Large intestine (tissue), 3 donors: Measurements from ENCODE around the gene FRMD4A. TPM values are rescaled to one million over a fixed set of nuclear protein-coding genes. Genes with fewer than 3 reads are reported as not detected.
"Not testable (repeated sequence)": the region's sequence is repeated elsewhere in the genome, so short reads cannot be mapped to it uniquely, and the experiment has no call there.

Experiments used
- DNase-seq, 2 donors: peaks; one replicate each; pipeline versions ENCODE4 v3.0.0 to v3.0.0-alpha.2; 2013
- H3K27ac ChIP-seq: one replicate; pipeline ENCODE4 v1.5.1; 2013; ENCODE audit warnings: low read length
- H3K27me3 ChIP-seq: 2 replicates; pipeline ENCODE4 v1.6.1; 2013; ENCODE audit warnings: low read length; ENCODE audit not compliant: control insufficient read depth, insufficient read depth
- H3K36me3 ChIP-seq: 2 replicates; pipeline ENCODE4 v1.6.1; 2013; ENCODE audit warnings: low read length; ENCODE audit not compliant: control insufficient read depth, insufficient read depth
- H3K4me1 ChIP-seq: one replicate; pipeline ENCODE4 v1.6.1; 2013; ENCODE audit warnings: low read length; ENCODE audit not compliant: control insufficient read depth, insufficient read depth
- H3K4me3 ChIP-seq: one replicate; pipeline ENCODE4 v1.5.1; 2013; ENCODE audit warnings: low read length
- H3K9me3 ChIP-seq: one replicate; pipeline ENCODE4 v1.6.1; 2013; ENCODE audit warnings: mild to moderate bottlenecking, low read depth, low read length, moderate library complexity; ENCODE audit not compliant: control insufficient read depth
- WGBS: methylation state at CpG from one replicate; pipeline ENCODE4 v1.1.5; 2013; ENCODE audit warnings: low lambda C conversion rate; ENCODE audit not compliant: insufficient coverage; 5-methylcytosine and 5-hydroxymethylcytosine counted together
- polyA plus RNA-seq: library from polyadenylated mRNA; unstranded; fragments of 120-200 nt; gene quantifications from one replicate; pipeline ENCODE4 v1.2.1, GENCODE V29; 2013

Gene FRMD4A
- polyA plus RNA-seq, 1 donor = 19.8 TPM

GRCh38 chr10:13865220-13865619 is 465.5 kb downstream of the FRMD4A start:
- not testable (repeated sequence) for H3K9me3 ChIP-seq, DNase-seq, H3K27me3 ChIP-seq, H3K36me3 ChIP-seq, H3K4me3 ChIP-seq, H3K27ac ChIP-seq, H3K4me1 ChIP-seq
- WGBS = 100% methylated on average over 1 of the region's 4 CpGs

- Histone ChIP-seq H3K9me3 (no peaks in the 10 kb centered on the region), H3K4me3 (no peak overlapping the region), H3K4me1 (no peaks in the 10 kb centered on the region), H3K36me3 (no peaks in the 10 kb centered on the region), H3K27me3 (no peaks in the 10 kb centered on the region), H3K27ac (no peak overlapping the region)
- WGBS = no CpG with 5 or more reads among the region's 3 CpGs
- DNase-seq = no peak
These were observed 468.0 kb downstream of the FRMD4A start for GRCh38 chr10:13862546-13863233.

GRCh38 chr10:13860886-13861285 is 469.8 kb downstream of the FRMD4A start:
- Histone ChIP-seq H3K27me3 (no peaks in the 10 kb centered on the region), H3K36me3 (no peaks in the 10 kb centered on the region), H3K27ac (no peak overlapping the region), H3K4me3 (no peak overlapping the region), H3K4me1 (no peaks in the 10 kb centered on the region), H3K9me3 (no peaks in the 10 kb centered on the region)
- no CpG with 5 or more reads among the region's 14 CpGs for WGBS
- DNase-seq = no peak

- H3K9me3 ChIP-seq = no peaks in the 10 kb centered on the region
- no peak for DNase-seq
- H3K36me3 ChIP-seq = no peaks in the 10 kb centered on the region
- H3K27ac ChIP-seq = no peak overlapping the region
- H3K4me3 ChIP-seq = no peak overlapping the region
- H3K4me1 ChIP-seq = no peaks in the 10 kb centered on the region
- no peaks in the 10 kb centered on the region for H3K27me3 ChIP-seq
- WGBS = 51% methylated on average over 4 of the region's 8 CpGs
These were observed 470.6 kb downstream of the FRMD4A start for GRCh38 chr10:13859979-13860654.

- no CpG with 5 or more reads among the region's 11 CpGs for WGBS
- no peaks in the 10 kb centered on the region for H3K36me3 ChIP-seq
- H3K9me3 ChIP-seq = no peaks in the 10 kb centered on the region
- H3K4me1 ChIP-seq = no peaks in the 10 kb centered on the region
- H3K27me3 ChIP-seq = no peaks in the 10 kb centered on the region
- no peak overlapping the region for H3K4me3 ChIP-seq
- H3K27ac ChIP-seq = no peak overlapping the region
- DNase-seq = no peak
These were observed 472.0 kb downstream of the FRMD4A start for GRCh38 chr10:13858709-13859108.

GRCh38 chr10:13857451-13857850 is 473.3 kb downstream of the FRMD4A start:
- H3K36me3 ChIP-seq = no peaks in the 10 kb centered on the region
- no peaks in the 10 kb centered on the region for H3K4me1 ChIP-seq
- H3K4me3 ChIP-seq = no peak overlapping the region
- WGBS = no CpG with 5 or more reads among the region's 4 CpGs
- no peak overlapping the region for H3K27ac ChIP-seq
- no peaks in the 10 kb centered on the region for H3K9me3 ChIP-seq
- H3K27me3 ChIP-seq = no peaks in the 10 kb centered on the region
- no peak for DNase-seq

GRCh38 chr10:13853854-13854253 is 476.9 kb downstream of the FRMD4A start:
- Histone ChIP-seq H3K36me3 (no peaks in the 10 kb centered on the region), H3K27me3 (no peaks in the 10 kb centered on the region), H3K4me3 (no peak overlapping the region), H3K4me1 (no peaks in the 10 kb centered on the region), H3K27ac (no peak overlapping the region), H3K9me3 (no peaks in the 10 kb centered on the region)
- no peak for DNase-seq
- WGBS = no CpG with 5 or more reads among the region's 6 CpGs

- H3K4me1 ChIP-seq = no peaks in the 10 kb centered on the region
- no CpG with 5 or more reads among the region's 5 CpGs for WGBS
- no peak overlapping the region for H3K4me3 ChIP-seq
- H3K27ac ChIP-seq = no peak overlapping the region
- no peaks in the 10 kb centered on the region for H3K27me3 ChIP-seq
- no peaks in the 10 kb centered on the region for H3K9me3 ChIP-seq
- no peaks in the 10 kb centered on the region for H3K36me3 ChIP-seq
- DNase-seq = no peak
These were observed 477.9 kb downstream of the FRMD4A start for GRCh38 chr10:13852872-13853271.

- H3K27me3 ChIP-seq = no peaks in the 10 kb centered on the region
- no peak overlapping the region for H3K27ac ChIP-seq
- no peak overlapping the region for H3K4me3 ChIP-seq
- no peaks in the 10 kb centered on the region for H3K9me3 ChIP-seq
- no CpG with 5 or more reads among the region's 2 CpGs for WGBS
- H3K36me3 ChIP-seq = no peaks in the 10 kb centered on the region
- H3K4me1 ChIP-seq = no peaks in the 10 kb centered on the region
- DNase-seq = no peak
These were observed 478.8 kb downstream of the FRMD4A start for GRCh38 chr10:13851906-13852305.

- no peak for DNase-seq
- H3K36me3 ChIP-seq = no peaks in the 10 kb centered on the region
- WGBS = 93% methylated on average over 2 of the region's 16 CpGs
- H3K27ac ChIP-seq = no peak overlapping the region
- no peaks in the 10 kb centered on the region for H3K27me3 ChIP-seq
- no peaks in the 10 kb centered on the region for H3K4me1 ChIP-seq
- H3K9me3 ChIP-seq = no peaks in the 10 kb centered on the region
- H3K4me3 ChIP-seq = no peak overlapping the region
These were observed 481.9 kb downstream of the FRMD4A start for GRCh38 chr10:13848520-13849445.
